K562 (cell line): ENCODE measurements around the gene BRCC3. TPM values are rescaled to one million over a fixed set of nuclear protein-coding genes. Genes with fewer than 3 reads are reported as not detected.

Experiments used
- ATAC-seq: fragments of 200-7000 bp; cut with Tn5 transposase; 3 replicates; pipeline ENCODE4 v1.9.1; 2020; ENCODE audit warnings: moderate library complexity
- BruUV-seq: library from RNA; stranded (reverse); fragments of 400-500 nt; replicated peaks from 2 replicates; lab custom pipeline; 2021; lab: Mats Ljungman, UMichigan
- CTCF ChIA-PET: fragments of 300-600 bp; formaldehyde crosslinking; extraction: SDS; loops from one replicate; lab custom pipeline; 2021; ENCODE audit warnings: low intra/inter-chr PET ratio; lab: Yijun Ruan, JAX
- POLR2A ChIA-PET: fragments of 300-600, 350-650 bp; sonication (Branson Sonifier 250); formaldehyde crosslinking; extraction: SDS; loops from one replicate; lab custom pipeline; 2021; ENCODE audit warnings: antibody characterized with exemption, inconsistent platforms; lab: Yijun Ruan, JAX
- DNase-seq, 4 experiments: peaks; one replicate each; pipeline versions ENCODE4 v3.0.0 to v3.0.0-alpha.2; 2011 to 2018; ENCODE audit warnings: low spot score in 3 of 4, mixed read lengths in 3 of 4; ENCODE audit errors: extremely low read depth in 1 of 4
- FAIRE-seq: peaks from 2 replicates; lab custom pipeline; 2011; peaks lifted over from hg19 to GRCh38; lab: Jason Lieb, UNC
- H2AFZ ChIP-seq: 2 replicates; pipeline ENCODE4 v1.6.0; 2011; ENCODE audit warnings: low read depth, low read length, control low read depth, inconsistent platforms
- H3K27ac ChIP-seq: fragments of 200-600 bp; 3 replicates; pipeline ENCODE4 v1.8.0; 2011; ENCODE audit warnings: low read depth, mild to moderate bottlenecking, control low read depth, inconsistent platforms, low read length, moderate library complexity, mixed read lengths; ENCODE audit errors: extremely low read depth
- H3K27me3 ChIP-seq, 2 experiments: fragments of 300-600 bp in 1 of 2; 2 replicates in 1 of 2; 3 replicates in 1 of 2; pipeline versions ENCODE4 v1.6.0 to v1.8.0; 2011; ENCODE audit warnings: inconsistent platforms in 2 of 2, low read length in 2 of 2, mild to moderate bottlenecking in 1 of 2, mixed read lengths in 1 of 2, moderate library complexity in 1 of 2; ENCODE audit not compliant: control insufficient read depth in 2 of 2, insufficient read depth in 2 of 2
- H3K36me3 ChIP-seq: fragments of 300-600 bp; 3 replicates; pipeline ENCODE4 v1.8.0; 2011; ENCODE audit warnings: mild to moderate bottlenecking, low read length, inconsistent platforms; ENCODE audit not compliant: control insufficient read depth, insufficient read depth
- H3K4me1 ChIP-seq, 2 experiments: fragments of 200-600 bp in 1 of 2; replicated peaks in 1 of 2; 2 replicates in 1 of 2; 3 replicates in 1 of 2; pipeline versions ENCODE4 v1.5.1 to v1.8.0; 2011; ENCODE audit warnings: inconsistent platforms in 2 of 2, low read length in 2 of 2, mild to moderate bottlenecking in 1 of 2, mixed read lengths in 1 of 2, moderate library complexity in 1 of 2; ENCODE audit not compliant: control insufficient read depth in 2 of 2, insufficient read depth in 2 of 2
- H3K4me2 ChIP-seq: 2 replicates; pipeline ENCODE4 v1.6.1; 2011; ENCODE audit warnings: low read length, control low read depth, inconsistent platforms, mixed read lengths; ENCODE audit not compliant: insufficient read depth
- H3K4me3 ChIP-seq: fragments of 200-600 bp; sonication (generic), shearing (Covaris generic); 2 replicates; pipeline ENCODE4 v1.5.1; 2016; ENCODE audit warnings: control low read depth, inconsistent platforms
- H3K79me2 ChIP-seq: fragments of 200-600 bp; 3 replicates; pipeline ENCODE4 v1.8.0; 2011; ENCODE audit warnings: low read length, inconsistent platforms; ENCODE audit not compliant: control insufficient read depth, insufficient read depth
- H3K9ac ChIP-seq, 2 experiments: 2 replicates each; pipeline versions ENCODE4 v1.6.0 to v1.6.1; 2011; ENCODE audit warnings: low read depth in 2 of 2, low read length in 2 of 2, control low read depth in 1 of 2, inconsistent platforms in 1 of 2, mild to moderate bottlenecking in 1 of 2, mixed read lengths in 1 of 2; ENCODE audit not compliant: insufficient read depth in 1 of 2
- H3K9me1 ChIP-seq: one replicate; pipeline ENCODE4 v1.6.0; 2011; ENCODE audit warnings: inconsistent platforms, mild to moderate bottlenecking, low read length, moderate library complexity; ENCODE audit not compliant: control insufficient read depth, insufficient read depth
- H3K9me3 ChIP-seq: replicated peaks from 2 replicates; pipeline ENCODE4 v1.5.1; 2011; ENCODE audit warnings: low read depth, low read length, inconsistent platforms; ENCODE audit not compliant: control insufficient read depth, insufficient read depth
- H4K20me1 ChIP-seq: replicated peaks from 2 replicates; pipeline ENCODE4 v1.6.1; 2011; ENCODE audit warnings: low read length, inconsistent platforms, mixed read lengths; ENCODE audit not compliant: control insufficient read depth, insufficient read depth
- CEBPG ChIP-seq, 3 experiments: fragments of 200-800 bp in 1 of 3; sonication (Bioruptor generic) in 1 of 3; sonication (generic) in 1 of 3; formaldehyde crosslinking in 1 of 3; IDR thresholded peaks in 2 of 3; conservative IDR thresholded peaks in 1 of 3; 2 replicates each; pipeline versions ENCODE4 v1.6.1 to v1.8.0; 2016 to 2022; ENCODE audit warnings: missing compliant biosample characterization in 2 of 3, missing genetic modification characterization in 2 of 3, mild to moderate bottlenecking in 1 of 3, missing genetic modification reagents in 1 of 3
- CHD7 ChIP-seq: fragments of 200-600 bp; sonication (generic); IDR thresholded peaks from one replicate; pipeline ENCODE4 v1.6.1; 2012; ENCODE audit warnings: mild to moderate bottlenecking, low read depth, low read length, inconsistent platforms
- WGBS: fragments of 100-300 bp; shearing (Covaris generic); methylation state at CpG from one replicate; pipeline ENCODE4 v1.1.6; 2016; ENCODE audit warnings: low coverage, mixed read lengths; ENCODE audit not compliant: insufficient coverage; ENCODE audit errors: missing lambda C conversion rate; 5-methylcytosine and 5-hydroxymethylcytosine counted together
- in situ Hi-C: fragments of 300-500 bp; cut with MboI; formaldehyde crosslinking; loops from 4 replicates; pipeline ENCODE4 v1.15.0; 2018; ENCODE audit warnings: inconsistent platforms, mixed read lengths
- intact Hi-C: fragments of 100-400 bp; cut with micrococcal nuclease; formaldehyde crosslinking; loops from 2 replicates; pipeline ENCODE4 v1.14.2; 2022
- polyA plus RNA-seq, 8 experiments: library from polyadenylated mRNA; depleted of rRNA in 4 of 8; stranded (reverse) in 5 of 8; unstranded in 3 of 8; fragments of >200 nt; fragmentation: Nextera tagmentation in 2 of 8; fragmentation: Illumina TruSeq in 1 of 8; extraction: Ambion mirVana in 2 of 8; extraction: Trizol in 1 of 8; gene quantifications; 2 replicates each; pipeline versions ENCODE4 v1.2.1 to v1.2.3, GENCODE V29; 2011 to 2014; ENCODE audit warnings: inconsistent platforms in 1 of 8, missing spikeins in 1 of 8
- total RNA-seq, 7 experiments: library from RNA; depleted of rRNA in 6 of 7; stranded (reverse); fragments of >200 nt in 6 of 7; fragmentation: Illumina TruSeq in 2 of 7; extraction: Trizol in 2 of 7; gene quantifications; 2 replicates each; pipeline versions ENCODE4 v1.2.1 to v1.2.3, GENCODE V29; 2011 to 2021; ENCODE audit warnings: low replicate concordance in 1 of 7

The BRCC3 gene
- total and polyA plus RNA-seq, 9 of the 15 experiments (the other 6 are each of a cell fraction or from before 2014, with no cell fraction given), result 9.6 to 44.8 (median 26.7) TPM

GRCh38 chrX:155112171-155112570, 40.9 kb downstream of the BRCC3 start:
- POLR2A ChIA-PET, result no interaction called here
- Histone ChIP-seq H3K9me1 (no peaks in the 10 kb centered on the region), H3K79me2 (no peaks in the 10 kb centered on the region), H3K4me2 (no peak overlapping the region), H3K27ac (no peak overlapping the region), H3K4me3 (no peak overlapping the region), H3K9ac (no peak overlapping the region), H3K4me1 (no peaks in the 10 kb centered on the region), H3K36me3 (peaks cover 16% of the 10 kb centered on the region; the same call in 2 of the 3 replicates), H3K27me3 (no peaks in the 10 kb centered on the region), H2AFZ (no peak overlapping the region), H3K9me3 (no peaks in the 10 kb centered on the region; the same call in 1 of the 2 replicates), H4K20me1 (no peaks in the 10 kb centered on the region)
- FAIRE-seq (no peak), DNase-seq (no peak), ATAC-seq (no peak)
- no peak for TF ChIP-seq CEBPG (CRISPR knock-in tag; IDR thresholded peaks at IDR 0.05)
- TF ChIP-seq CEBPG (tag; conservative IDR thresholded peaks at IDR 0.05 in 1 of 2, IDR thresholded peaks at IDR 0.05 in 1 of 2), result peak in 1 of 2 experiments; percentile 71; a peak in 2 of 4 replicates
- no peak for TF ChIP-seq CHD7
- 96% methylated on average over 3 of the region's 3 CpGs for WGBS
- BruUV-seq, result no TSS peak
- CTCF ChIA-PET, result no interaction called here
- intact Hi-C loops, result no loop called here
- in situ Hi-C loops, result no loop called here
